GM18873 (cell line): ENCODE results near the gene ZBTB2.

Experiments
- ATAC-seq: cut with Tn5 transposase; IDR thresholded peaks from one replicate; pipeline ENCODE4 v1.9.1; 2021; ENCODE audit warnings: mild to moderate bottlenecking, moderate library complexity, moderate number of reproducible peaks; ENCODE audit not compliant: unreplicated experiment, low FRiP score

Gene ZBTB2

GRCh38 chr6:151391471-151392413 lies at the start of gene ZBTB2:
ZBTB2 (minus strand) TSS chr6:151391559; CDS start chr6:151373637, 17,922 bp downstream.
- ATAC-seq: no peak

- ATAC-seq: no peak
These were observed 49.6 kb upstream of the ZBTB2 start for GRCh38 chr6:151440930-151441329.

GRCh38 chr6:151440498-151440897 lies 49.1 kb upstream of the ZBTB2 start:
- ATAC-seq: no peak

GRCh38 chr6:151437401-151437800 lies 46.0 kb upstream of the ZBTB2 start:
- no peak for ATAC-seq

- ATAC-seq: no peak
These were observed 45.4 kb upstream of the ZBTB2 start for GRCh38 chr6:151436802-151437201.

GRCh38 chr6:151436300-151436699 lies 44.9 kb upstream of the ZBTB2 start:
- ATAC-seq: no peak

- ATAC-seq: no peak
These were observed 43.0 kb upstream of the ZBTB2 start for GRCh38 chr6:151434369-151434768.

- ATAC-seq: no peak
These were observed 41.3 kb upstream of the ZBTB2 start for GRCh38 chr6:151432651-151433050.

- no peak for ATAC-seq
These were observed 40.0 kb upstream of the ZBTB2 start for GRCh38 chr6:151431337-151431736.

GRCh38 chr6:151430886-151431285 lies 39.5 kb upstream of the ZBTB2 start:
- no peak for ATAC-seq

- ATAC-seq: no peak
These were observed 36.9 kb upstream of the ZBTB2 start for GRCh38 chr6:151428093-151428735.

GRCh38 chr6:151425561-151425960 lies 34.2 kb upstream of the ZBTB2 start:
- no peak for ATAC-seq

- ATAC-seq: no peak
These were observed 31.6 kb upstream of the ZBTB2 start for GRCh38 chr6:151422981-151423380.

- no peak for ATAC-seq
These were observed 26.1 kb upstream of the ZBTB2 start for GRCh38 chr6:151417477-151417876.

GRCh38 chr6:151414641-151415260 lies 23.4 kb upstream of the ZBTB2 start:
- ATAC-seq: no peak

GRCh38 chr6:151413372-151414145 lies 22.2 kb upstream of the ZBTB2 start:
- no peak for ATAC-seq

- no peak for ATAC-seq
These were observed 21.6 kb upstream of the ZBTB2 start for GRCh38 chr6:151412909-151413308.

- no peak for ATAC-seq
These were observed 18.3 kb upstream of the ZBTB2 start for GRCh38 chr6:151409679-151410078.

GRCh38 chr6:151409260-151409659 lies 17.9 kb upstream of the ZBTB2 start:
- ATAC-seq: peak; percentile 80

GRCh38 chr6:151408858-151409257 lies 17.5 kb upstream of the ZBTB2 start:
- ATAC-seq: no peak
